Activated CD4-positive, alpha-beta memory T cell treated with anti-CD3 and anti-CD28 coated beads for 36 hours (primary cell): ENCODE results near the gene MYH10. TPM values are rescaled to one million over a fixed set of nuclear protein-coding genes. Genes with fewer than 3 reads are reported as not detected.

ENCODE experiments used
- CTCF ChIA-PET: fragments of 350-600 bp; sonication (Branson Sonifier 250); formaldehyde crosslinking; loops from one replicate; lab custom pipeline; 2021; ENCODE audit warnings: antibody characterized with exemption, inconsistent platforms; lab: Charles Lee
- POLR2A ChIA-PET: fragments of 350-600 bp; sonication (Branson Sonifier 250); formaldehyde crosslinking; loops from one replicate; lab custom pipeline; 2021; ENCODE audit warnings: antibody characterized with exemption; lab: Charles Lee
- DNase-seq: peaks from one replicate; pipeline ENCODE4 v3.0.0-alpha.2; 2020
- H3K27ac Mint-ChIP-seq: one replicate; pipeline ENCODE4 v1.8.0; 2021; ENCODE audit warnings: mixed read lengths
- H3K27me3 Mint-ChIP-seq: one replicate; pipeline ENCODE4 v1.8.0; 2021; ENCODE audit warnings: mixed read lengths
- H3K36me3 Mint-ChIP-seq: one replicate; pipeline ENCODE4 v1.8.0; 2021; ENCODE audit warnings: mixed read lengths
- H3K4me1 Mint-ChIP-seq: one replicate; pipeline ENCODE4 v1.8.0; 2021; ENCODE audit warnings: low read depth, mixed read lengths
- H3K4me3 Mint-ChIP-seq: one replicate; pipeline ENCODE4 v1.8.0; 2021; ENCODE audit warnings: mild to moderate bottlenecking, mixed read lengths
- H3K9me3 Mint-ChIP-seq: one replicate; pipeline ENCODE4 v1.8.0; 2021; ENCODE audit warnings: mixed read lengths
- intact Hi-C: fragments of 100-400 bp; cut with micrococcal nuclease; formaldehyde crosslinking; loops from one replicate; pipeline ENCODE4 v1.15.1; 2023
- total RNA-seq, 2 experiments: library from RNA; stranded (reverse); gene quantifications; one replicate each; pipeline ENCODE4 v1.2.3, GENCODE V29; 2021

Gene MYH10
- total RNA-seq, 2 experiments from 2014 or later, result 15.6 to 20.6 TPM

DNA sequence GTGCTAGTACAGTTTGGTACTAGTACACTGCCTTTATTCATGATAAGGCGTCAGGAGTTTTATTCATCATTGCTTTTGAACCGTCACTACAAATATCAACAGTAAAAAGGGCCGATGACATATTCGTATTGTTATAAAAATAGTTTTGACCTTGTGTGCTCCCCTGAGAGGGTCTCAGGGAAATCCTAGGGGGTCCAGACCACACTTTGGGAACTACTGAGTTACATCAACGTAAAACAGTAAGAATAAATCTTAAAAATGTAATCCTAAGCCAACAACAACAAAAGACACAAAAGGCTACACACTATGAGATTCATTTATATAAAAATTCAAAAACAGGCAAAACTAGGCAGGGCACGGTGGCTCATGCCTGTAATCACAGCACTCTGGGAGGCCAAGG lies 11.2 kb downstream of the MYH10 start:
- Mint-ChIP-seq H3K4me1 (peaks cover 12% of the 10 kb centered on the region), H3K9me3 (no peaks in the 10 kb centered on the region)
- intact Hi-C loops, result no loop called here

DNA sequence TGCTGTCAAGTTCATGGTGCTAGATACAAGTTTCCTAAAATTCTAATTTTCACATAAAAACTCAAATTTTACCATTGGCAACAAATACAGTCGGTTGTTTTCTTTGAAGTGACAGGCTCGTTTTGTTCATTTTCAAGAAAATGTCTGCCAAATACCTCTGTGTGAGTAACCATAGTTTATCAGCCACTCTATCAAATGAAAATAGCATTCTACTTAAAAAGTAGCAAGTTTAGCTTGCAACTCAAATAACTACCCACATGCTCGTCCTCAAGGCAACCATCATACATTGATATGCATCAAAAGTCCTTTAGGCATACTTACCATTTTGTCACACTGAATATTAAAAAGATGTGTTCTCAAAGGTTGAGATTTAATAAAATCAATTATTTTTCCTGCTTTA lies 11.7 kb downstream of the MYH10 start:
- Mint-ChIP-seq H3K4me3 (no peak overlapping the region), H3K9me3 (no peaks in the 10 kb centered on the region), H3K27me3 (peaks cover 5% of the 10 kb centered on the region), H3K4me1 (peaks cover 12% of the 10 kb centered on the region), H3K36me3 (no peaks in the 10 kb centered on the region), H3K27ac (no peak overlapping the region)
- ChIA-PET POLR2A (no interaction called here), CTCF (no interaction called here)
- intact Hi-C loops, result no loop called here
- no peak for DNase-seq

More for the DNA sequence above, 11.2 kb downstream of the MYH10 start:
- Mint-ChIP-seq H3K36me3 (no peaks in the 10 kb centered on the region), H3K27ac (no peak overlapping the region), H3K27me3 (peaks cover 6% of the 10 kb centered on the region), H3K4me3 (no peak overlapping the region)
- DNase-seq, result no peak
- ChIA-PET CTCF (no interaction called here), POLR2A (no interaction called here)

- ChIA-PET CTCF (no interaction called here), POLR2A (no interaction called here)
- Mint-ChIP-seq H3K36me3 (no peaks in the 10 kb centered on the region), H3K27me3 (peaks cover 4% of the 10 kb centered on the region), H3K9me3 (peaks cover 2% of the 10 kb centered on the region), H3K4me3 (no peak overlapping the region), H3K4me1 (no peaks in the 10 kb centered on the region), H3K27ac (no peak overlapping the region)
- no peak for DNase-seq
- intact Hi-C loops, result no loop called here
Measured at GRCh38 chr17:8614988-8615387, 15.5 kb downstream of the MYH10 start.

DNA sequence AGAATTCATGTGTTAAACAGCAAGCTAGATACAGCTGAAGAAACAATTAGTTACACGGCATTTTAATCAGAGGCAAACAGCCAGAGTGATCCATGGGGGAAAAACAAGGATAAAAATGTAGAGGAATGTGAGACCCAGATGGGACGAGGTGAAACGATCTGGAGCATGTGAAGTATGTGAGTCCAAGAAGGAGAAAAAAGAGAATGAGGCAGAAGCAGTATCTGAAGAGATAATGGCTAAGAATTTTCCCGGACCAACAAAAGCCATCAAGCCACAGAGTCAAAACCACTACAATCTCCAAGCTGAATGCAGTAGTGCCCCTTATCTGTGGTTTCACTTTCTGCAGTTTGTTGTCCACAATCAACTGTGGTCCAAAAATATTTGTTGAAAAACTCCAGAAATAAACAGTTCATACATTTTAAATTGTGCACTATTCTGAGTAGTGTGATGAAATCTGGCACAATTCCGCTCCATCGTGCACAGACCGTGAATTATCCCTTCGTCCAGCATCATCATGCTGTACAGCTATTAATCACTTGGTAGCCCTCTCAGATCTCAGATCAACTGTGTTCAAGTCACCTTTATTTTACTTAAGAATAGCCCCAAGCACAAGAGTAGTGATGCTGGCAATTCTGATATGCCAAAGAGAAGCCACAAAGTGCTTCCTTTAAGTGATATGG lies 18.8 kb downstream of the MYH10 start:
- ChIA-PET CTCF (no interaction called here), POLR2A (no interaction called here)
- Mint-ChIP-seq H3K27ac (no peak overlapping the region), H3K27me3 (peaks cover 4% of the 10 kb centered on the region), H3K9me3 (peaks cover 2% of the 10 kb centered on the region), H3K4me1 (no peaks in the 10 kb centered on the region), H3K36me3 (no peaks in the 10 kb centered on the region), H3K4me3 (no peak overlapping the region)
- intact Hi-C loops, result no loop called here
- no peak for DNase-seq

DNA sequence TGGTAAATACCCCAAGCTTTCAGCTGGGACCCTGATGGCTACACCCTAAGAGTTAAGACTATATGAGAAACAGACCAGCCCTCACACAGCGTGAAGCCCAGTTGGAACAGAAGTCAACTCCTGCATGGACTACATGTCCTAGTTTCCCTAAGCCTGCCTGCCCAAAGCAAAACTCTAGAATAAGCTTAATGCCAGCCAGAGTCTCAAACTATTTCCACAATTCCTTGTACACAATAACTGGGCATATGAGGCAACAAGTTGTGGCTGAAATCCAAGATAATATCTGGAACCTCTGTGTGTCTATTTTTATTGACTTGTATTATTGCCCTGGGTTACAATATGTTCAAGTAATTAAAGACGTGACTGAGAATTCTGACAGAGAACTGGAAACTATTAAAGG lies 19.4 kb downstream of the MYH10 start:
- ChIA-PET CTCF (no interaction called here), POLR2A (no interaction called here)
- H3K36me3 Mint-ChIP-seq, result no peaks in the 10 kb centered on the region
- peaks cover 2% of the 10 kb centered on the region for H3K9me3 Mint-ChIP-seq
- H3K4me1 Mint-ChIP-seq, result no peaks in the 10 kb centered on the region
- no peak for DNase-seq
- peaks cover 3% of the 10 kb centered on the region for H3K27me3 Mint-ChIP-seq
- no peak overlapping the region for H3K27ac Mint-ChIP-seq
- intact Hi-C loops, result no loop called here
- no peak overlapping the region for H3K4me3 Mint-ChIP-seq

GRCh38 chr17:8610558-8610957 lies 20.0 kb downstream of the MYH10 start:
- DNase-seq, result no peak
- POLR2A ChIA-PET, result no interaction called here
- intact Hi-C loops, result no loop called here
- Mint-ChIP-seq H3K36me3 (no peaks in the 10 kb centered on the region), H3K27me3 (peaks cover 4% of the 10 kb centered on the region), H3K27ac (no peak overlapping the region), H3K9me3 (peaks cover 2% of the 10 kb centered on the region), H3K4me3 (no peak overlapping the region), H3K4me1 (no peaks in the 10 kb centered on the region)
- CTCF ChIA-PET, result no interaction called here

DNA sequence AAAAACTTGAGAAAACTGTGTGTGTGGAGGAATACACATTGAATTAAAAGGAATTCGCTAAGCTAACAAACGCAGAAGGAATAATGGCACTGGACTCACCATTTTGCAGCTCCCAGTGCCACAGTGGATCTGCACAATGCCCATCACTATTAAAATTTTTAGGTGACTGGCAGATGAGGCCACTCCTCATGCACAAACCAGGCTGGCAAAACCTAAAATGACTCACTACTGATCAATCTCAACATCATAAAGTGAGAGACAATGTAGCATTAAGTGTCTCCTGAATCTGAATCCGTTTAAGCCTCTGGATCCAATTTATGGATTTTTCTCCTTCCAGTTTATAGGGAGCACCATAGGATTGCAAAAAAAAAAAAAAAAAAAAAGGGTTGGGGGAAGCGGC lies 20.6 kb downstream of the MYH10 start:
- H3K4me1 Mint-ChIP-seq, result no peaks in the 10 kb centered on the region
- H3K4me3 Mint-ChIP-seq, result no peak overlapping the region
- no peaks in the 10 kb centered on the region for H3K36me3 Mint-ChIP-seq
- peaks cover 2% of the 10 kb centered on the region for H3K9me3 Mint-ChIP-seq
- DNase-seq, result no peak
- H3K27ac Mint-ChIP-seq, result no peak overlapping the region
- CTCF ChIA-PET, result no interaction called here
- peaks cover 4% of the 10 kb centered on the region for H3K27me3 Mint-ChIP-seq
- intact Hi-C loops, result no loop called here
- POLR2A ChIA-PET, result no interaction called here

- DNase-seq, result no peak
- peaks cover 5% of the 10 kb centered on the region for H3K27me3 Mint-ChIP-seq
Measured at GRCh38 chr17:8608001-8608400, 22.5 kb downstream of the MYH10 start.

DNA sequence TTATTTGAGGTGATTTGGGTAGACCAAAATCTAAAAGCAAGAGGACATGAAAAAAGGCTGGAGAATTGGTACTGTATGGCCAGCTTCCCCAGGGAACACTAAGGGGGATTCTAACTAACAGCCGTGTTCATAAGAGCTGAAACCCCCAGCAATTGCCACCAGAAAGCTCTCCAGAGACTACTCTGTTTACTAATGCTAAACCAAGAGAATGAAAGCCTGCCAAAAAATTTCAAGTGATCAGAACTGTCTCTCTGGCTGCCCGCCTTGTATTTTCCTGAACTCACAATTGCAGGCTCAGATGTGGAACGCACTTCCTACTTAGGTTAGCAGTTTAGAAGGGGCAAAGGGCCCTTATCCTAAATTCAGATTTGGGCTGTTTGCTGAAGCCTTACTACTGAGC lies 24.1 kb downstream of the MYH10 start:
- intact Hi-C loops, result no loop called here
- no peak overlapping the region for H3K27ac Mint-ChIP-seq
- CTCF ChIA-PET, result no interaction called here
- peaks cover 2% of the 10 kb centered on the region for H3K9me3 Mint-ChIP-seq
- H3K4me3 Mint-ChIP-seq, result no peak overlapping the region
- no peaks in the 10 kb centered on the region for H3K4me1 Mint-ChIP-seq
- DNase-seq, result no peak
- POLR2A ChIA-PET, result no interaction called here
- peaks cover 8% of the 10 kb centered on the region for H3K27me3 Mint-ChIP-seq
- H3K36me3 Mint-ChIP-seq, result no peaks in the 10 kb centered on the region

More at GRCh38 chr17:8608001-8608400, 22.5 kb downstream of the MYH10 start:
- ChIA-PET CTCF (no interaction called here), POLR2A (no interaction called here)
- intact Hi-C loops, result no loop called here
- Mint-ChIP-seq H3K4me3 (no peak overlapping the region), H3K4me1 (no peaks in the 10 kb centered on the region), H3K27ac (no peak overlapping the region), H3K36me3 (no peaks in the 10 kb centered on the region), H3K9me3 (peaks cover 2% of the 10 kb centered on the region)

DNA sequence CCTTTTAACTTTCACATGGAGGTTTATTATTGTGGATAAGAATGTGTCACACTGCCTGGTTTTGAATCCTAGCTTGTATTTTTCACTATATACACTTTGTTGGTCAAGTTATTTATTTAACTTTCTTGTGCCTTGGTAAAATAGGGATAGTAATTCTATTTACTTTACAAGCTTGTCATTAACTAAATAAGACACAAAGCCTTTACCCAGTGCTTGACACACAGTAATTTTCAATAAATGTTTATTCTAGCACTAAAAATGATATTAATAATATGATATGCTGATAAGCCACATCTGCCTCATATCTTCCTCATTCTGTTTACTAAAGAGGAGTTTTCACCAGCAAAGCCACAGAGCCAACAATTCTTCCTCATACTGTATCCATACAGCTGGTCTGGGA lies 27.8 kb downstream of the MYH10 start:
- H3K4me1 Mint-ChIP-seq, result no peaks in the 10 kb centered on the region
- no peak overlapping the region for H3K4me3 Mint-ChIP-seq
- ChIA-PET CTCF (no interaction called here), POLR2A (no interaction called here)
- H3K9me3 Mint-ChIP-seq, result no peaks in the 10 kb centered on the region
- H3K27ac Mint-ChIP-seq, result no peak overlapping the region
- intact Hi-C loops, result no loop called here
- H3K27me3 Mint-ChIP-seq, result peaks cover 6% of the 10 kb centered on the region
- DNase-seq, result no peak
- no peaks in the 10 kb centered on the region for H3K36me3 Mint-ChIP-seq

- H3K4me3 Mint-ChIP-seq, result no peak overlapping the region
- CTCF ChIA-PET, result interaction anchor here (0.8 kb wide), 1 partner anchor 186 kb away, joined by 3 read pairs; no protein-coding TSS in a partner anchor
- H3K27ac Mint-ChIP-seq, result no peak overlapping the region
Measured at GRCh38 chr17:8599351-8600011, 31.0 kb downstream of the MYH10 start.

GRCh38 chr17:8598913-8599312 lies 31.6 kb downstream of the MYH10 start:
- Mint-ChIP-seq H3K36me3 (no peaks in the 10 kb centered on the region), H3K4me1 (no peaks in the 10 kb centered on the region), H3K27me3 (peaks cover 5% of the 10 kb centered on the region), H3K27ac (no peak overlapping the region), H3K9me3 (no peaks in the 10 kb centered on the region), H3K4me3 (no peak overlapping the region)
- POLR2A ChIA-PET, result no interaction called here
- DNase-seq, result peak; percentile 31
- intact Hi-C loops, result no loop called here
- CTCF ChIA-PET, result interaction anchor here (0.8 to 1.0 kb wide), 2 partner anchors 187 to 215 kb away, joined by 3 to 5 read pairs; no protein-coding TSS in a partner anchor

More at GRCh38 chr17:8599351-8600011, 31.0 kb downstream of the MYH10 start:
- no peaks in the 10 kb centered on the region for H3K4me1 Mint-ChIP-seq
- H3K27me3 Mint-ChIP-seq, result peaks cover 4% of the 10 kb centered on the region
- H3K9me3 Mint-ChIP-seq, result no peaks in the 10 kb centered on the region
- intact Hi-C loops, result no loop called here
- no peaks in the 10 kb centered on the region for H3K36me3 Mint-ChIP-seq
- POLR2A ChIA-PET, result no interaction called here
- DNase-seq, result peak; percentile 11

- Mint-ChIP-seq H3K27ac (no peak overlapping the region), H3K27me3 (peaks cover 5% of the 10 kb centered on the region), H3K4me1 (no peaks in the 10 kb centered on the region), H3K9me3 (no peaks in the 10 kb centered on the region), H3K4me3 (no peak overlapping the region), H3K36me3 (no peaks in the 10 kb centered on the region)
- CTCF ChIA-PET, result no interaction called here
- DNase-seq, result no peak
- intact Hi-C loops, result no loop called here
- POLR2A ChIA-PET, result no interaction called here
Measured at GRCh38 chr17:8593830-8594229, 36.7 kb downstream of the MYH10 start.
